NOMO-1 treated with dmso at 0.1 percent for 144 hours (cell line): Measurements from ENCODE around the gene PSKH1.

ENCODE experiments used
- DNase-seq: peaks from one replicate; lab custom pipeline; 2025; ENCODE audit not compliant: unreplicated experiment; lab: John Stamatoyannopoulos, UW

The PSKH1 gene

GRCh38 chr16:67865318-67865717, 27.7 kb upstream of the PSKH1 start:
- no peak for DNase-seq

- DNase-seq: no peak
Observed at GRCh38 chr16:67868290-67868689, 24.8 kb upstream of the PSKH1 start.

DNA sequence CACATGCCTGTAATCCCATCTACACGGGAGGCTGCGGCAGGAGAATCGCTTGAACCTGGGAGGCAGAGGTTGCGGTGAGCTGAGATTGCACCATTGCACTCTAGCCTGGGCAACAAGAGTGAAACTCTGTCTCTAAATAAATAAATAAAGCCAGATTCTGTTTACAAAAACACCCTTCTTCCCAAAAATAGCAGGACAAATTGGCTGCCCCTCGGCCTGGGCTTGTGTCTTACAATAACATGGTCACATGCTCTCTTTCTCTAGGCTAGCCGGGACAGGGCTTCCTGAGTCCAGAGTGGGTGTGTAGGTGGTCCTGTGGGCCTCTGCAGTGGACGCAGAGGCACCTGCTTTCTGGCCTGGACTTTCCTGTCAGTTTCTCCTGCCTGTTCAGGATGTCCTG, 23.4 kb upstream of the PSKH1 start:
- no peak for DNase-seq

- DNase-seq: no peak
Observed at GRCh38 chr16:67871256-67871655, 21.8 kb upstream of the PSKH1 start.

DNA sequence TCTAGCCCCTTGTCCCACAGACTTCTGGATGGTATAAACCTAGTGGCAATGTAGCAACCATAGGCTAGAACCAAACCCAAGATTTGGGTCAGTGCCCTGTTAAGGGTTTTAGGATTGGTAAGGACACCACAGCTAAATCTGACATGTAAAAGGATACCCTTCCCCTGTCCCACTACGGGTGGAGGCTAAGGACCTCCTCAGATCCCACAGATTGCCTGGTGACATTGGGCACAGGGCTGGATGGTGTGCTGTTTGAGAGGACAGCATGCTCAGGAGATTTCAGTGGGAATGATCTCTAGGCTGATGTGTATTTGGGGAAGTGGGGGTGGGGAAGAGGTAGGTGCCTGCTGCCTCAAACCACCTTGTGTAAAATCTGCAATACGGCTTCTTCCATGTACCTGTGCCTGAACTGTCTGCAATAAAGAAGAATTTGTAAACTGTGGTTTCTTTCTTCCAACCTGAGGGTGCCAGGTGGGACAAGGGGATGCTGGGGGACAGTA, 20.9 kb upstream of the PSKH1 start:
- DNase-seq: no peak

DNA sequence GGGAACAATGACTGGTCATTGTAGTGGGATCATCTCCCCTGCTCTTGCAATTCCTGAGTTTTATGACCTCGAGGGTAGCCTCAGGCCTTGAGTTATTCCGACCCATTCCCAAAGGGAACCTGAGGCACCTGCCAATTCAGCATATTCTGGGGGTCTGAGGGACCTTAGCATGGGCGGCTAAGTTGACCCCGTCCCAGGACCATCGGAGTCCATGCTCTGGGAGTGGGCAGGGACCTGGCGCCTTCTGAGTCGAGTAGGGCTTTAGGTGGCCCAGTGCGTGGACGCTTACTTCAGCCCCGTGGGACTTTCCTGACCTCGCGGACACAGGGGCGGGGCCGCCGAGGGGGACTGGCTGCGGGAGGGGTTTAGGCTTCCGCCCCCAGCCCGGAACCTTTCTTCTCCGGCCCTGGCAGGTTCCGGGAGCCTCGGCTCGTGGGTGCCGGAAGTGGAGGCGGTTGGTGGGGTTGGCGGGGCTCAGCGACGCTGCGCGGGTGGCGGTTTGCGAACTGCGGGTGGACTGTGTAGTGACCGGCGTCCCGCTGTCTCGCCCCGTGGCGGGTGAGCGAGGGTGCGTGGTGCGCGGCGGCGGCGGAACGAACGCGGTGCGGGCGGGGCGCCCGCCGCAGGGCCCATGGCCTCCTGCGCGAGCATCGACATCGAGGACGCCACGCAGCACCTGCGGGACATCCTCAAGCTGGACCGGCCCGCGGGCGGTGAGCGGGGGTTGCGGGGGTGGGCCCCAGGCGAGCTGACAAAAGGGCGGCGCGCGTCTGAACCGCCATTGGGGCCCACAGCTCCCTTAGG, 20.2 kb upstream of the PSKH1 start, which contains the start of gene EDC4:
EDC4 (plus strand) TSS at position 422 of the 804 bp plus-strand sequence; CDS start at position 632, 210 bp downstream.
- DNase-seq: peak; percentile 59

- DNase-seq: no peak
Observed at GRCh38 chr16:67873435-67874370, 19.4 kb upstream of the PSKH1 start.

GRCh38 chr16:67874372-67874771, 18.7 kb upstream of the PSKH1 start:
- DNase-seq: no peak

GRCh38 chr16:67877064-67877463, 16.0 kb upstream of the PSKH1 start:
- DNase-seq: no peak

DNA sequence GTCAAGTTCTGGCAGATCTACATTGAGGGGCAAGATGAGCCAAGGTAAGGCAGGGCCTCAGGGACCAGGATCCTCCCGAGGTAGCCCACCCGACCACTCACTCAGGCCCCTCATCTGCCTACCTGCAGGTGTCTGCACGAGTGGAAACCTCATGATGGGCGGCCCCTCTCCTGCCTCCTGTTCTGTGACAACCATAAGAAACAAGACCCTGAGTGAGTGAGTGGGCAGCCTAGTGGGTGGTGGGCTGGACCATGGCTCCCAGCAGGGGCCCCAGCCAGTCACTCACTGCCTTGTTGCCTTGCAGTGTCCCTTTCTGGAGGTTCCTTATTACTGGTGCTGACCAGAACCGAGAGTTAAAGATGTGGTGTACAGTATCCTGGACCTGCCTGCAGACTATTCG, 14.8 kb upstream of the PSKH1 start:
- no peak for DNase-seq

GRCh38 chr16:67878846-67879245, 14.2 kb upstream of the PSKH1 start:
- no peak for DNase-seq

GRCh38 chr16:67879462-67879861, 13.6 kb upstream of the PSKH1 start:
- DNase-seq: no peak

- DNase-seq: no peak
Observed at GRCh38 chr16:67879936-67880335, 13.1 kb upstream of the PSKH1 start.

DNA sequence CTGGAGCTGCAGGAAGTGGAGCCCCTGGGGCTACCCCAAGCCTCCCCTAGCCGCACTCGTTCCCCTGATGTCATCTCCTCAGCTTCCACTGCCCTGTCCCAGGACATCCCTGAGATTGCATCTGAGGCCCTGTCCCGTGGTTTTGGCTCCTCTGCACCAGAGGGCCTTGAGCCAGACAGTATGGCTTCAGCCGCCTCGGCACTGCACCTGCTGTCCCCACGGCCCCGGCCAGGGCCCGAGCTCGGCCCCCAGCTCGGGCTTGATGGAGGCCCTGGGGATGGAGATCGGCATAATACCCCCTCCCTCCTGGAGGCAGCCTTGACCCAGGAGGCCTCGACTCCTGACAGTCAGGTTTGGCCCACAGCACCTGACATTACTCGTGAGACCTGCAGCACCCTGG, 12.5 kb upstream of the PSKH1 start:
- no peak for DNase-seq

DNA sequence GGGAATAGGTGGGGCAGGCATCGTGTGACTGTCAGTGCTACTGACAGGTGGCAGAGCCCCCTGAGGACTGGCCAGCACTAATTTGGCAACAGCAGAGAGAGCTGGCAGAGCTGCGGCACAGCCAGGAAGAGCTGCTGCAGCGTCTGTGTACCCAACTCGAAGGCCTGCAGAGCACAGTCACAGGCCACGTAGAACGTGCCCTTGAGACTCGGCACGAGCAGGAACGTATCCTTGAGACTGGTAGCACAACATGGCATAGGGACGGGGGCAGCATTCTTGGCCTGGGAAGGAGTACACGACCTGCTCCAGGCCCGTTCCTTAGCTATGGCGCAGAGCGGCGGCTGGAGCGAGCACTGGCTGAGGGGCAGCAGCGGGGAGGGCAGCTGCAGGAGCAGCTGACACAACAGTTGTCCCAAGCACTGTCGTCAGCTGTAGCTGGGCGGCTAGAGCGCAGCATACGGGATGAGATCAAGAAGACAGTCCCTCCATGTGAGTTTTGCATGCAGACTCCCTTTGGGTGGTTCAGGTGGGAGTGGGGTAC, 11.4 kb upstream of the PSKH1 start:
- no peak for DNase-seq

GRCh38 chr16:67882374-67883145, 10.5 kb upstream of the PSKH1 start:
- DNase-seq: no peak

DNA sequence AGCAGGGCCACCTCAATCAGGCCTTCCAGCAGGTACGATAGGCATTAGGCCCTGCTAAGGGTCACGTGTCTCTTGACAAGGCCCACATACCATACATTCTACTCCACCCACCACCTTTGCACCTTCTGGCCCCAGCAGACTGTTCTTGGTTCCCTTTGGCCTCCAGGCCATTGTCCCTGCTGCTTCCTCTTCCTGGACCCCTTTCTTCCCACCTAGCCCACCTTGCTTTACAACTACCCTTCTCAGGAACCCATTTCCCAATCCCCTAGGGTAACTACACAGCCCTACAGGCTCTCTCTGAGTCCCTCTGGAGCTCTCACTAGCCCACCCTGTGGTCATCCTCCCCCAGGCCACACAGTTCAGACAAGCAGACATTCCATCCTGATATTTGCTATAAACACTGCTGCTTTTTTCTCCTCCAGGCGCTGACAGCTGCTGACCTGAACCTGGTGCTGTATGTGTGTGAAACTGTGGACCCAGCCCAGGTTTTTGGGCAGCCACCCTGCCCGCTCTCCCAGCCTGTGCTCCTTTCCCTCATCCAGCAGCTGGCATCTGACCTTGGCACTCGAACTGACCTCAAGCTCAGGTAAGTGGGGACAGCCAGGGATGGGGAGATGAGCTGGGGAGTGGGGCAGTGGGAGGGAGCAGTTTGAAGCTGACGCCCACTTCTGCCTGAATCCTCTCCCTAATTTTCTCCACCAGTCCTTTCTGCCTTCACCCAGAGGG, 9.7 kb upstream of the PSKH1 start:
- DNase-seq: no peak

- no peak for DNase-seq
Observed at GRCh38 chr16:67883872-67884261, 9.2 kb upstream of the PSKH1 start.

GRCh38 chr16:67884684-67885083, 8.4 kb upstream of the PSKH1 start, which contains the start of gene NRN1L:
TSS of gene NRN1L (plus strand) at chr16:67884885. CDS start at chr16:67884904, 19 bp downstream.
- no peak for DNase-seq

GRCh38 chr16:67885545-67885944, 7.5 kb upstream of the PSKH1 start:
- DNase-seq: no peak
